Stimulated activated CD4-positive, alpha-beta T cell treated with anti-CD3 and anti-CD28 coated beads, Interleukin-4, amount 100 ng/mL, for 48 hours (primary cell): ENCODE measurements around the gene FBF1.
"Not testable (repeated sequence)": the region's sequence is repeated elsewhere in the genome, so short reads cannot be mapped to it uniquely, and the experiment has no call there.

Experiments used
- DNase-seq, 2 donors: peaks; one replicate each; pipeline ENCODE4 v3.0.0-alpha.2; 2020; ENCODE audit warnings: low read depth in 2 of 2

Gene FBF1

GRCh38 chr17:75897160-75898019 is 43.5 kb downstream of the FBF1 start:
- DNase-seq: no peak

- peak; percentile 74 to 77 for DNase-seq
Observed at GRCh38 chr17:75896415-75897159, 44.3 kb downstream of the FBF1 start, which contains the start of gene TRIM65. Gene TRIM65, minus strand, starts transcription at chr17:75896951. Its CDS starts 14 bp downstream, at chr17:75896937.

- no peak for DNase-seq
Observed at GRCh38 chr17:75895370-75896155, 45.3 kb downstream of the FBF1 start.

GRCh38 chr17:75894049-75894733 is 46.7 kb downstream of the FBF1 start:
- DNase-seq: no peak

GRCh38 chr17:75893305-75894048 is 47.4 kb downstream of the FBF1 start:
- DNase-seq: no peak

- DNase-seq: no peak
Observed at GRCh38 chr17:75892556-75893224, 48.2 kb downstream of the FBF1 start.

GRCh38 chr17:75891605-75892555 is 49.0 kb downstream of the FBF1 start:
- no peak for DNase-seq

GRCh38 chr17:75891022-75891604 is 49.7 kb downstream of the FBF1 start:
- DNase-seq: no peak

GRCh38 chr17:75889454-75889853 is 51.4 kb downstream of the FBF1 start:
- no peak for DNase-seq

- DNase-seq: no peak
Observed at GRCh38 chr17:75888484-75888883, 52.4 kb downstream of the FBF1 start.

- DNase-seq: not testable (repeated sequence)
Observed at GRCh38 chr17:75885860-75886259, 55.0 kb downstream of the FBF1 start.

- no peak for DNase-seq
Observed at GRCh38 chr17:75885431-75885830, 55.4 kb downstream of the FBF1 start.

GRCh38 chr17:75881678-75882454 is 59.0 kb downstream of the FBF1 start:
- DNase-seq: no peak

GRCh38 chr17:75880266-75880665 is 60.6 kb downstream of the FBF1 start:
- DNase-seq: no peak

GRCh38 chr17:75878174-75878998 is 62.5 kb downstream of the FBF1 start, which contains the start of gene TRIM47:
Gene TRIM47, minus strand, starts transcription at chr17:75878581. Its CDS starts 33 bp downstream, at chr17:75878548.
- no peak for DNase-seq

GRCh38 chr17:75877752-75878173 is 63.1 kb downstream of the FBF1 start:
- DNase-seq: peak; percentile 58 to 68
